ENCODE data around the gene GPATCH4. TPM values are rescaled to one million over a fixed set of nuclear protein-coding genes. Genes with fewer than 3 reads are reported as not detected.

GPATCH4 gene
- total and polyA plus RNA-seq, 10 of the 15 experiments (the other 5 are each of a cell fraction or from before 2014, with no cell fraction given), result 35.5 to 111 (median 73.9) TPM

DNA sequence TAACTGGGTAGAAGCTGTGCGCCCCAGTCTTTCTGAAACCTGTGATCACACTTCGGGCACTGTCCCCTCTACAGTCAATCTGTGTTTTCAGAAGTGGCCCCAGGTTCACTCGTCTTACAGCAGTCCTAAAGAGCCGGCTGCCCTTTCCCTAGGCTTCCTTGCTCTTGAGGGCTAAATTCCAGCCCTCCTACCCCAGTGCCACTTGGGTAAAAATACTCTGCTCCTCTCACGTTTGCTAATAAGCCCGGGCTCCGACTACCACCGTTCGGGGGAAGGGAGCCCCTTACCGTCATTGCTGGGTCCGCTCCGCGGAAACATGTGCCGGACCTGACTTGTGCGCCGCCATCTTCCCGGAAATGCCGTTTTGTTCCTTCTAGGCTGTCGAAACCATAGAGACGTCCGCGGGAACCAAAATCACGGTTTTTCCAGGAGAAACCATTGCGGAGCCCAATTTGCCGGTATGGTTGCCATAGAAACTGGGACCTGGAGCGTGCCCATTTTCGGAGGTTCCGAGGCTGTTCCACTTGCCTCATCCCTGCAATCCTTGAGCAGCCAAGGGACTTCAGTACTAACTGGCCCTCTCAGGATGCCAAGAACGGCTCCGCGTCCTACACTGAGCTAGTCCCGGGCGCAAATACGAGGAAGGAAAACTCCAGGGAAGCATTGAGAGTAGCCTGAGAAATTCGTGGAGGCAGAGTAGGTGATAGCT is at the start of gene GPATCH4 (continued):
- TF ChIP-seq DPF2 (IDR thresholded peaks at IDR 0.05) (no peak), KDM1A (IDR thresholded peaks at IDR 0.05; ENCODE audit: borderline replicate concordance) (no peak), SUPT20H (IDR thresholded peaks at IDR 0.05; ENCODE audit: borderline replicate concordance, control insufficient read depth, low read depth, low read length) (no peak), EGR1 (IDR thresholded peaks at IDR 0.05; ENCODE audit: borderline replicate concordance in 1 of 2, low read depth in 2 of 2, low read length in 2 of 2) (peak in 1 of 2 experiments; percentile 63; a peak in 2 of 3 replicates), SKIL (IDR thresholded peaks at IDR 0.05; ENCODE audit: low read depth, poor library complexity, severe bottlenecking) (no peak), ZNF217 (IDR thresholded peaks at IDR 0.05) (no peak), LARP7 (IDR thresholded peaks at IDR 0.05) (peak; percentile 46), SUZ12 (IDR thresholded peaks at IDR 0.05; ENCODE audit: unreplicated experiment) (no peak), CBX3 (IDR thresholded peaks at IDR 0.05; ENCODE audit: borderline replicate concordance, low read depth) (no peak), MAX (IDR thresholded peaks at IDR 0.05; ENCODE audit: low read depth, low read length) (peak; percentile 99), HDAC2 (IDR thresholded peaks at IDR 0.05) (no peak), ZNF24 (IDR thresholded peaks at IDR 0.05) (no peak), EZH2 (IDR thresholded peaks at IDR 0.05; ENCODE audit: borderline replicate concordance, control insufficient read depth, low read depth, low read length) (no peak), GABPA (IDR thresholded peaks at IDR 0.05; ENCODE audit: low read depth) (peak; percentile 89), KAT2A (conservative IDR thresholded peaks at IDR 0.05; ENCODE audit: control insufficient read depth, low read depth, low read length) (no peak), BACH1 (IDR thresholded peaks at IDR 0.05; ENCODE audit: borderline replicate concordance) (no peak), RB1 (IDR thresholded peaks at IDR 0.05; ENCODE audit: borderline replicate concordance) (peak; percentile 80; the same call in 1 of the 2 replicates), SMC3 (IDR thresholded peaks at IDR 0.05; ENCODE audit: borderline replicate concordance, low read length) (no peak)
- TF ChIP-seq, protein P1, sequence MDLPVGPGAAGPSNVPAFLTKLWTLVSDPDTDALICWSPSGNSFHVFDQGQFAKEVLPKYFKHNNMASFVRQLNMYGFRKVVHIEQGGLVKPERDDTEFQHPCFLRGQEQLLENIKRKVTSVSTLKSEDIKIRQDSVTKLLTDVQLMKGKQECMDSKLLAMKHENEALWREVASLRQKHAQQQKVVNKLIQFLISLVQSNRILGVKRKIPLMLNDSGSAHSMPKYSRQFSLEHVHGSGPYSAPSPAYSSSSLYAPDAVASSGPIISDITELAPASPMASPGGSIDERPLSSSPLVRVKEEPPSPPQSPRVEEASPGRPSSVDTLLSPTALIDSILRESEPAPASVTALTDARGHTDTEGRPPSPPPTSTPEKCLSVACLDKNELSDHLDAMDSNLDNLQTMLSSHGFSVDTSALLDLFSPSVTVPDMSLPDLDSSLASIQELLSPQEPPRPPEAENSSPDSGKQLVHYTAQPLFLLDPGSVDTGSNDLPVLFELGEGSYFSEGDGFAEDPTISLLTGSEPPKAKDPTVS (IDR thresholded peaks at IDR 0.05; ENCODE audit: low read depth, low read length), result no peak
- TF ChIP-seq, protein P2, sequence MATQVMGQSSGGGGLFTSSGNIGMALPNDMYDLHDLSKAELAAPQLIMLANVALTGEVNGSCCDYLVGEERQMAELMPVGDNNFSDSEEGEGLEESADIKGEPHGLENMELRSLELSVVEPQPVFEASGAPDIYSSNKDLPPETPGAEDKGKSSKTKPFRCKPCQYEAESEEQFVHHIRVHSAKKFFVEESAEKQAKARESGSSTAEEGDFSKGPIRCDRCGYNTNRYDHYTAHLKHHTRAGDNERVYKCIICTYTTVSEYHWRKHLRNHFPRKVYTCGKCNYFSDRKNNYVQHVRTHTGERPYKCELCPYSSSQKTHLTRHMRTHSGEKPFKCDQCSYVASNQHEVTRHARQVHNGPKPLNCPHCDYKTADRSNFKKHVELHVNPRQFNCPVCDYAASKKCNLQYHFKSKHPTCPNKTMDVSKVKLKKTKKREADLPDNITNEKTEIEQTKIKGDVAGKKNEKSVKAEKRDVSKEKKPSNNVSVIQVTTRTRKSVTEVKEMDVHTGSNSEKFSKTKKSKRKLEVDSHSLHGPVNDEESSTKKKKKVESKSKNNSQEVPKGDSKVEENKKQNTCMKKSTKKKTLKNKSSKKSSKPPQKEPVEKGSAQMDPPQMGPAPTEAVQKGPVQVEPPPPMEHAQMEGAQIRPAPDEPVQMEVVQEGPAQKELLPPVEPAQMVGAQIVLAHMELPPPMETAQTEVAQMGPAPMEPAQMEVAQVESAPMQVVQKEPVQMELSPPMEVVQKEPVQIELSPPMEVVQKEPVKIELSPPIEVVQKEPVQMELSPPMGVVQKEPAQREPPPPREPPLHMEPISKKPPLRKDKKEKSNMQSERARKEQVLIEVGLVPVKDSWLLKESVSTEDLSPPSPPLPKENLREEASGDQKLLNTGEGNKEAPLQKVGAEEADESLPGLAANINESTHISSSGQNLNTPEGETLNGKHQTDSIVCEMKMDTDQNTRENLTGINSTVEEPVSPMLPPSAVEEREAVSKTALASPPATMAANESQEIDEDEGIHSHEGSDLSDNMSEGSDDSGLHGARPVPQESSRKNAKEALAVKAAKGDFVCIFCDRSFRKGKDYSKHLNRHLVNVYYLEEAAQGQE (IDR thresholded peaks at IDR 0.05; ENCODE audit: low read depth, low read length), result no peak
